ENCODE data around the gene CNTNAP5.

The CNTNAP5 gene

DNA sequence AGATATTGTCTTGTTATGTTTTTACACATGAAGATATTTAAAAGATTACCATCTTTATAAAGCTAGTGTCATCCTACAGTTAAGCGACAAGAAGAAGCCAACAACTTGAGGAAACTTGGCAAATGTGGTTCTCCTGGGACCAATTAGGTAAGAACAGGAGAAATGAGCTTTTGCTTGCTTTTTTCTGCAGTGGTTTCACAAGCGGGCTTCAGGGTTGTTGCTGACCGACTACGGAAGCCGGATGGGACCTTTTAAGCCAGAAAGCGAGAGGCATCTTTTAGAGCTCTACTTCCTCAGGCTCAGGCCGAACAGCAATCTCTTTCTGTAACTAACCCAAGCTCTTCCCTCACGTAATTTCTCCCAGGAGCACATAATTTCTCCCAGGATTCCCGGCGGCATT, 256.5 kb downstream of the CNTNAP5 start:
- H2AFZ ChIP-seq (ENCODE audit: low read depth, low read length): no peak overlapping the region
- no peaks in the 10 kb centered on the region for H4K20me1 ChIP-seq (ENCODE audit: insufficient read depth, low read length)
- no peaks in the 10 kb centered on the region for H3K36me3 ChIP-seq (replicated peaks; ENCODE audit: low read depth, low read length)
- no peak overlapping the region for H3K4me2 ChIP-seq (ENCODE audit: low read length)
- H3K27ac ChIP-seq (ENCODE audit: low read length): no peak overlapping the region
- TF ChIP-seq, protein P1, sequence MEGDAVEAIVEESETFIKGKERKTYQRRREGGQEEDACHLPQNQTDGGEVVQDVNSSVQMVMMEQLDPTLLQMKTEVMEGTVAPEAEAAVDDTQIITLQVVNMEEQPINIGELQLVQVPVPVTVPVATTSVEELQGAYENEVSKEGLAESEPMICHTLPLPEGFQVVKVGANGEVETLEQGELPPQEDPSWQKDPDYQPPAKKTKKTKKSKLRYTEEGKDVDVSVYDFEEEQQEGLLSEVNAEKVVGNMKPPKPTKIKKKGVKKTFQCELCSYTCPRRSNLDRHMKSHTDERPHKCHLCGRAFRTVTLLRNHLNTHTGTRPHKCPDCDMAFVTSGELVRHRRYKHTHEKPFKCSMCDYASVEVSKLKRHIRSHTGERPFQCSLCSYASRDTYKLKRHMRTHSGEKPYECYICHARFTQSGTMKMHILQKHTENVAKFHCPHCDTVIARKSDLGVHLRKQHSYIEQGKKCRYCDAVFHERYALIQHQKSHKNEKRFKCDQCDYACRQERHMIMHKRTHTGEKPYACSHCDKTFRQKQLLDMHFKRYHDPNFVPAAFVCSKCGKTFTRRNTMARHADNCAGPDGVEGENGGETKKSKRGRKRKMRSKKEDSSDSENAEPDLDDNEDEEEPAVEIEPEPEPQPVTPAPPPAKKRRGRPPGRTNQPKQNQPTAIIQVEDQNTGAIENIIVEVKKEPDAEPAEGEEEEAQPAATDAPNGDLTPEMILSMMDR (IDR thresholded peaks at IDR 0.05; ENCODE audit: low read depth, low read length): no peak
- no peak for TF ChIP-seq EZH2phosphoT487 (IDR thresholded peaks at IDR 0.05; ENCODE audit: low read depth)
- H3K9ac ChIP-seq (ENCODE audit: low read length): no peak overlapping the region
- no peaks in the 10 kb centered on the region for H3K27me3 ChIP-seq (ENCODE audit: low read depth, low read length)
- H3K4me3 ChIP-seq (ENCODE audit: low read length): no peak overlapping the region
- no peaks in the 10 kb centered on the region; the same call in 1 of the 2 replicates for H3K9me3 ChIP-seq (ENCODE audit: insufficient read depth, low read length)
- no peaks in the 10 kb centered on the region for H3K79me2 ChIP-seq (ENCODE audit: low read length)
- no peaks in the 10 kb centered on the region for H3K4me1 ChIP-seq (ENCODE audit: low read length)

DNA sequence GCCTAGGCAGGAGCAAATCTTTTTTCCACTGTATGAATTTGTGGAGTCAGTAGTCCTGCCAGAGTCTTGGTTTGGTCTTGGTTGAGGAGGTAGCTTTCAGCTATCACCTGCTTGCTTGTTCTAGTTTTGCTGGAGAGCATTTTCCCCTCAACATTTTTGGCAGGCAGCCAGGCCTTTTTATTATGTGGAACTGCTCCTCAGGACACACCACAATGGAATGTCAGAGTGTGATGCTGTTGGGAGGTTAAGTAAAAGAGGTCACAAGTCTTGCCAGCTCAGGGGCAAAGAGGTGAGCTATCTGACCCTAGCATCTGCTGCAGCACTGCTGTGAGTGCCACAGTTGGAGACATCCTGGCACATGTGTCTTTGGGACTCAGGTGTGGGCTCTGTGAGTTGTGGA, 258.0 kb downstream of the CNTNAP5 start:
- Histone ChIP-seq H3K4me3 (ENCODE audit: low read length) (no peak overlapping the region), H3K4me2 (ENCODE audit: low read length) (no peak overlapping the region), H3K36me3 (replicated peaks; ENCODE audit: low read depth, low read length) (no peaks in the 10 kb centered on the region), H3K4me1 (ENCODE audit: low read length) (no peaks in the 10 kb centered on the region), H4K20me1 (ENCODE audit: insufficient read depth, low read length) (no peaks in the 10 kb centered on the region), H3K9me3 (ENCODE audit: insufficient read depth, low read length) (no peaks in the 10 kb centered on the region; the same call in 1 of the 2 replicates), H3K9ac (ENCODE audit: low read length) (no peak overlapping the region), H3K27ac (ENCODE audit: low read length) (no peak overlapping the region), H3K79me2 (ENCODE audit: low read length) (no peaks in the 10 kb centered on the region), H2AFZ (ENCODE audit: low read depth, low read length) (no peak overlapping the region), H3K27me3 (ENCODE audit: low read depth, low read length) (no peaks in the 10 kb centered on the region)
- TF ChIP-seq, protein P1 (IDR thresholded peaks at IDR 0.05; ENCODE audit: low read depth, low read length): no peak
- TF ChIP-seq EZH2phosphoT487 (IDR thresholded peaks at IDR 0.05; ENCODE audit: low read depth): no peak

DNA sequence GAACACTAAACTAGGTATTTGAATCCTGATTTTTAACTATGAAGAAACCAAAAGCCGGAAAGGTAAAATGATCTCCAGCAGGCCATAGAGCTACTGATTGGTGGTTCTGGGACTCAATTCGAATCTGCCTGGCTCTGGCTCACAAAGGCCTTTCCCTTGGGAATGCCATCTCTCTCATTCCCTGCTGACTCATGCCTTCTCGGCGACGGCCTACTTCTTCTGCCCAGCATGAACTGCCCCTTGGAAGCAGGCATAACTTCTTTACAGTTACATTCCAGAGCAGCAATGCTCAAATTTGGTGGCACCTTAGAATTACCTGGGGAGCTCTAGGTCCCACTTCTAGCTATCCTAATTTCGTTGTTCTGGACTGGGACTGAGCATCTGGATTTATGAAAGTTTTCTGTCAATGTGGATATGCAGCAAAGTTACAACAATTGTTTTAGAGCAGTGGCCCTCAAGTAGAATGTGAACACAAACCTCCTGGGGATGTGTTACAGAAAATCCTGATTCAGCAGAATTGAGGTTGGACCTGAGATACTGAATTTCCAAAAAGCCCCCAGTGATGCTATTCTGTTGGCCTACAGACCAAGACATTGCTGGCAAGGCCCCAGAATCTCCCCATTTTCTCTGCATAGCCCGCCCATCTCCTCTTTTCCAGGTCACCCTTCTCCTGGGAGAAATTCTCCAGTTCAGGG, 261.1 kb downstream of the CNTNAP5 start:
- Histone ChIP-seq H3K9me3 (ENCODE audit: insufficient read depth, low read length) (no peaks in the 10 kb centered on the region; the same call in 1 of the 2 replicates), H3K36me3 (replicated peaks; ENCODE audit: low read depth, low read length) (no peaks in the 10 kb centered on the region), H3K4me2 (ENCODE audit: low read length) (no peak overlapping the region), H3K27ac (ENCODE audit: low read length) (no peak overlapping the region), H3K4me1 (ENCODE audit: low read length) (no peaks in the 10 kb centered on the region), H4K20me1 (ENCODE audit: insufficient read depth, low read length) (no peaks in the 10 kb centered on the region), H3K9ac (ENCODE audit: low read length) (no peak overlapping the region), H3K4me3 (ENCODE audit: low read length) (no peak overlapping the region), H3K27me3 (ENCODE audit: low read depth, low read length) (no peaks in the 10 kb centered on the region), H2AFZ (ENCODE audit: low read depth, low read length) (no peak overlapping the region), H3K79me2 (ENCODE audit: low read length) (no peaks in the 10 kb centered on the region)
- TF ChIP-seq, protein P1 (IDR thresholded peaks at IDR 0.05; ENCODE audit: low read depth, low read length): no peak
- no peak for TF ChIP-seq EZH2phosphoT487 (IDR thresholded peaks at IDR 0.05; ENCODE audit: low read depth)

DNA sequence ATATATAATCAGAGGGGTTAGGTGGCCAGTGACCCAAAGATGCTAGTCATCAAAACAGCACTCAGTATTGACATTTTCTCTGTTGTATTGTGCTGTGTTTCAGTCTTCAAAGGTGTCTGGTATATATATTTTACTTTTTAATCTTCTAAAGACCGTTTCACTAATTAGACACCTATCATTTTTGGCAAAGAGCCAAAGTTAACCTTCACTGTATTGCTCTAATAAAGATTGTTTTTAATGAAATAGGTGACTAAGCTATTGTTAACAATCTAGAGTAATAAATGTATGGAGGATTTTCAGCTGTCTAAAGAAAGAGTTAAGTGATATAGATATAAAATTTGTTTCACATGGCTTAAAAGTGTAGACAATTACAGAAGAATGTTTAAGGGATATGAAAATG, 264.0 kb downstream of the CNTNAP5 start:
- H3K4me2 ChIP-seq (ENCODE audit: low read length): no peak overlapping the region
- H3K9me3 ChIP-seq (ENCODE audit: insufficient read depth, low read length): no peaks in the 10 kb centered on the region; the same call in 1 of the 2 replicates
- no peak overlapping the region for H3K9ac ChIP-seq (ENCODE audit: low read length)
- H3K4me1 ChIP-seq (ENCODE audit: low read length): no peaks in the 10 kb centered on the region
- no peak for TF ChIP-seq EZH2phosphoT487 (IDR thresholded peaks at IDR 0.05; ENCODE audit: low read depth)
- TF ChIP-seq, protein P1 (IDR thresholded peaks at IDR 0.05; ENCODE audit: low read depth, low read length): no peak
- no peaks in the 10 kb centered on the region for H3K79me2 ChIP-seq (ENCODE audit: low read length)
- H3K27me3 ChIP-seq (ENCODE audit: low read depth, low read length): no peaks in the 10 kb centered on the region
- no peaks in the 10 kb centered on the region for H4K20me1 ChIP-seq (ENCODE audit: insufficient read depth, low read length)
- H3K4me3 ChIP-seq (ENCODE audit: low read length): no peak overlapping the region
- H2AFZ ChIP-seq (ENCODE audit: low read depth, low read length): no peak overlapping the region
- H3K27ac ChIP-seq (ENCODE audit: low read length): no peak overlapping the region
- H3K36me3 ChIP-seq (replicated peaks; ENCODE audit: low read depth, low read length): no peaks in the 10 kb centered on the region
